Keratinocyte (primary cell): ENCODE data around the gene OR3A1. TPM values are rescaled to one million over a fixed set of nuclear protein-coding genes. Genes with fewer than 3 reads are reported as not detected.
"Not testable (repeated sequence)": the region's sequence is repeated elsewhere in the genome, so short reads cannot be mapped to it uniquely, and the experiment has no call there.

ENCODE experiments used
- DNase-seq: peaks from one replicate; pipeline ENCODE4 v3.0.0-alpha.2; 2011; ENCODE audit warnings: low read depth, missing footprints, low spot score
- FAIRE-seq: peaks from 2 replicates; lab custom pipeline; 2011; peaks lifted over from hg19 to GRCh38; lab: Jason Lieb, UNC
- H2AFZ ChIP-seq: 2 replicates; pipeline ENCODE4 v1.6.0; 2012; ENCODE audit warnings: low read length, control low read depth, inconsistent platforms; ENCODE audit not compliant: control insufficient read depth
- H3K27ac ChIP-seq: 2 replicates; pipeline ENCODE4 v1.5.1; 2011; ENCODE audit warnings: low read length; ENCODE audit not compliant: control insufficient read depth, insufficient read depth
- H3K27me3 ChIP-seq: 3 replicates; pipeline ENCODE4 v1.6.0; 2011; ENCODE audit warnings: low read length; ENCODE audit not compliant: control insufficient read depth, insufficient read depth; ENCODE audit errors: extremely low read depth
- H3K36me3 ChIP-seq, 2 experiments: 2 replicates in 1 of 2; 3 replicates in 1 of 2; pipeline ENCODE4 v1.5.1; 2011; ENCODE audit warnings: low read length in 2 of 2, mild to moderate bottlenecking in 1 of 2; ENCODE audit not compliant: control insufficient read depth in 2 of 2, insufficient read depth in 2 of 2; ENCODE audit errors: extremely low read depth in 1 of 2
- H3K4me1 ChIP-seq: 3 replicates; pipeline ENCODE4 v1.5.1; 2011; ENCODE audit warnings: low read length; ENCODE audit not compliant: control insufficient read depth, insufficient read depth; ENCODE audit errors: extremely low read depth
- H3K4me2 ChIP-seq: 3 replicates; pipeline ENCODE4 v1.6.0; 2011; ENCODE audit warnings: low read depth, low read length; ENCODE audit not compliant: control insufficient read depth, insufficient read depth; ENCODE audit errors: extremely low read depth
- H3K4me3 ChIP-seq, 3 experiments: fragments of 200-600 bp in 1 of 3; sonication (generic) in 1 of 3; 2 replicates in 2 of 3; 3 replicates in 1 of 3; pipeline ENCODE4 v1.5.1; 2011 to 2016; ENCODE audit warnings: low read length in 3 of 3, mild to moderate bottlenecking in 3 of 3, control low read depth in 2 of 3, inconsistent platforms in 1 of 3, low read depth in 1 of 3, mixed read lengths in 1 of 3, mixed run types in 1 of 3, moderate library complexity in 1 of 3; ENCODE audit not compliant: control insufficient read depth in 2 of 3, insufficient read depth in 2 of 3; ENCODE audit errors: extremely low read depth in 1 of 3
- H3K79me2 ChIP-seq: 2 replicates; pipeline ENCODE4 v1.6.0; 2012; ENCODE audit warnings: low read length; ENCODE audit not compliant: control insufficient read depth, insufficient read depth
- H3K9ac ChIP-seq: 3 replicates; pipeline ENCODE4 v1.6.0; 2011; ENCODE audit warnings: low read length; ENCODE audit not compliant: control insufficient read depth, insufficient read depth; ENCODE audit errors: extremely low read depth
- H3K9me1 ChIP-seq: 3 replicates; pipeline ENCODE4 v1.6.0; 2011; ENCODE audit warnings: low read length; ENCODE audit not compliant: control insufficient read depth, insufficient read depth; ENCODE audit errors: extremely low read depth
- H3K9me3 ChIP-seq: 2 replicates; pipeline ENCODE4 v1.5.1; 2012; ENCODE audit warnings: low read depth, low read length; ENCODE audit not compliant: control insufficient read depth
- H4K20me1 ChIP-seq: 3 replicates; pipeline ENCODE4 v1.6.0; 2011; ENCODE audit warnings: low read length; ENCODE audit not compliant: control insufficient read depth, insufficient read depth; ENCODE audit errors: extremely low read depth
- EZH2 ChIP-seq: IDR thresholded peaks from one replicate; pipeline ENCODE4 v1.6.1; 2012; ENCODE audit warnings: inconsistent platforms, mild to moderate bottlenecking, low read length, moderate library complexity
- dilution Hi-C: fragments of 300-500 bp; cut with MboI; formaldehyde crosslinking; loops from one replicate; pipeline ENCODE4 v1.7.0; 2020; ENCODE audit warnings: low sequenced_read_pairs; ENCODE audit not compliant: extremely low pct_ligation_motif_present
- polyA plus RNA-seq, 5 experiments: library from polyadenylated mRNA; depleted of rRNA in 3 of 5; stranded (reverse) in 3 of 5; stranded (forward) in 1 of 5; unstranded in 1 of 5; fragments of >200 nt; gene quantifications; 1 replicate in 1 of 5; 2 replicates in 3 of 5; 3 replicates in 1 of 5; pipeline versions ENCODE4 v1.2.1 to v1.2.3, GENCODE V29; 2011 to 2012; ENCODE audit warnings: missing spikeins in 2 of 5, low read depth in 1 of 5, low replicate concordance in 1 of 5
- TF ChIP-seq, protein P1 (sequence below), 3 experiments: IDR thresholded peaks in 1 of 3; conservative IDR thresholded peaks in 1 of 3; optimal IDR thresholded peaks in 1 of 3; 2 replicates in 2 of 3; 3 replicates in 1 of 3; pipeline versions ENCODE3 to v1.5.1; 2011; ENCODE audit warnings: low read length in 3 of 3, mild to moderate bottlenecking in 3 of 3, moderate library complexity in 2 of 3, control low read depth in 1 of 3, inconsistent platforms in 1 of 3; ENCODE audit not compliant: insufficient read depth in 2 of 3; ENCODE audit errors: extremely low read depth in 1 of 3

The OR3A1 gene
- polyA plus RNA-seq, 1 donor (not counting 4 experiments of a cell fraction or from before 2014, with no cell fraction given), result not detected

DNA sequence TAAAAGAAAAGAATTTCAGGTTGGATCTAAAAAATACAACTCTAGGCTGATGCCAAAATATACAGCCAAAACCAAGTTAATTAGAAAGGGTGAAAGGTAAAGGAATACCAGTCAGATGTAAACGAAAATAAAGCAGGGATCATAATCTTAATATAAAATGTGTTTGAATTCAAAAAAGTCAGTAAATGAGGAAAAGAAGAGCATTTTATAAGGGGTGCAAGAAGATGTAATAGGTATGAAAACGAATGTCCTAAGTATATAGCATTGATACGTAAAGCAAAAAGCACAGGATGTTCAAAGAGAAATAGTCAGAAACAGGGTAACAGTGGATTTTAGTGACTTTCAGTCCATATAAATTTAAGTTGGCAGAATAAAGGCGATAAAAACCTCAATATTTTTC, 2.5 kb downstream of the OR3A1 start:
- Histone ChIP-seq H3K4me3 (no peak overlapping the region), H4K20me1 (no peaks in the 10 kb centered on the region), H3K4me1 (no peaks in the 10 kb centered on the region), H3K27ac (no peak overlapping the region), H3K9me1 (no peaks in the 10 kb centered on the region), H3K36me3 (no peaks in the 10 kb centered on the region), H3K27me3 (no peaks in the 10 kb centered on the region), H3K4me2 (no peak overlapping the region), H3K9me3 (no peaks in the 10 kb centered on the region), H3K9ac (no peak overlapping the region), H3K79me2 (no peaks in the 10 kb centered on the region), H2AFZ (no peak overlapping the region)
- no peak for FAIRE-seq
- DNase-seq, result no peak
- dilution Hi-C loops, result no loop called here
- TF ChIP-seq, protein P1, sequence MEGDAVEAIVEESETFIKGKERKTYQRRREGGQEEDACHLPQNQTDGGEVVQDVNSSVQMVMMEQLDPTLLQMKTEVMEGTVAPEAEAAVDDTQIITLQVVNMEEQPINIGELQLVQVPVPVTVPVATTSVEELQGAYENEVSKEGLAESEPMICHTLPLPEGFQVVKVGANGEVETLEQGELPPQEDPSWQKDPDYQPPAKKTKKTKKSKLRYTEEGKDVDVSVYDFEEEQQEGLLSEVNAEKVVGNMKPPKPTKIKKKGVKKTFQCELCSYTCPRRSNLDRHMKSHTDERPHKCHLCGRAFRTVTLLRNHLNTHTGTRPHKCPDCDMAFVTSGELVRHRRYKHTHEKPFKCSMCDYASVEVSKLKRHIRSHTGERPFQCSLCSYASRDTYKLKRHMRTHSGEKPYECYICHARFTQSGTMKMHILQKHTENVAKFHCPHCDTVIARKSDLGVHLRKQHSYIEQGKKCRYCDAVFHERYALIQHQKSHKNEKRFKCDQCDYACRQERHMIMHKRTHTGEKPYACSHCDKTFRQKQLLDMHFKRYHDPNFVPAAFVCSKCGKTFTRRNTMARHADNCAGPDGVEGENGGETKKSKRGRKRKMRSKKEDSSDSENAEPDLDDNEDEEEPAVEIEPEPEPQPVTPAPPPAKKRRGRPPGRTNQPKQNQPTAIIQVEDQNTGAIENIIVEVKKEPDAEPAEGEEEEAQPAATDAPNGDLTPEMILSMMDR (optimal IDR thresholded peaks at IDR 0.05 in 1 of 3, IDR thresholded peaks at IDR 0.05 in 1 of 3, conservative IDR thresholded peaks at IDR 0.05 in 1 of 3; ENCODE audit: extremely low read depth in 1 of 3, insufficient read depth in 2 of 3, low read length in 3 of 3), result no peak
- TF ChIP-seq EZH2, result no peak

DNA sequence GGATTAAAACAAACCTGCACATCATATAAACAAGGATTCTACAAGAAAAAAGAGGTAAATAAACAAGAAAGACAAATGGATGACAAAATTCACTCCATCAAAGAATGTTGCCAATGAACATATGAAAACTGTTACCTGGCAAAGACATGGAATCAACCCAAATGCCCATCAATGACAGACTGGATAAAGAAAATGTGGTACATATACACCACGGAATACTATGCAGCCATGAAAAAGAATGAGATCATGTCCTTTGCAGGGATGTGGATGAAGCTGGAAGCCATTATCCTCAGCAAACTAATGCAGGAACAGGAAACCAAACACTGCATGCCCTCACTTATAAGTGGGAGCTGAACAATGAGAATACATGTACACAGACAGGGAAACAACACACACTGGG, 4.6 kb downstream of the OR3A1 start:
- H2AFZ ChIP-seq, H3K4me1 ChIP-seq, H3K27ac ChIP-seq, FAIRE-seq, H3K4me2 ChIP-seq, dilution Hi-C loops, H3K4me3 ChIP-seq, H3K36me3 ChIP-seq, H3K79me2 ChIP-seq, H3K9me3 ChIP-seq, DNase-seq, H3K9ac ChIP-seq, H3K9me1 ChIP-seq, H3K27me3 ChIP-seq, H4K20me1 ChIP-seq: not testable (repeated sequence)

DNA sequence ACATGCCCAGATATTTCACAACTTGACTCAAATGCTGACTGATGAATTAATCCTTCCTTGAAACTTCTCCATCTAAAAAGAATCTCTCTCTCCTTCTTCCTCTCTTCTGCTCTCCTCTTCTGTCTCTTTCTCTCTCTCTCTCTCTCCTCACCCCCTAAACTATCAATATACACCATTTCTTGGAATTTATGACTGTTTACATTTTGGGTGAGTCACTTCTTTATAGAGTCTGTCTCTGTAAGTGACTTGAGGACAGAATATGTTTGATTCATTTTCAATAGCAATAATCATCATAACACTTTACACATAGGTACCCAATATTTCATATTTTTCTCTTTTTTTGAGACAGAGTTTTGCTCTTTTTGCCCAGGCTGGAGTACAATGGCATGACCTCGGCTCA, 15.3 kb downstream of the OR3A1 start:
- no peak overlapping the region for H3K4me2 ChIP-seq
- FAIRE-seq (no peak), DNase-seq (no peak)
- no peak overlapping the region for H3K9ac ChIP-seq
- TF ChIP-seq, protein P1 (optimal IDR thresholded peaks at IDR 0.05 in 1 of 3, IDR thresholded peaks at IDR 0.05 in 1 of 3, conservative IDR thresholded peaks at IDR 0.05 in 1 of 3; ENCODE audit: extremely low read depth in 1 of 3, insufficient read depth in 2 of 3, low read length in 3 of 3), result no peak
- no peak for TF ChIP-seq EZH2
- no peaks in the 10 kb centered on the region for H4K20me1 ChIP-seq
- H3K27ac ChIP-seq, result no peak overlapping the region
- no peaks in the 10 kb centered on the region for H3K4me1 ChIP-seq
- dilution Hi-C loops, result no loop called here
- H2AFZ ChIP-seq, result no peak overlapping the region
- no peaks in the 10 kb centered on the region for H3K9me1 ChIP-seq
- H3K27me3 ChIP-seq, result no peaks in the 10 kb centered on the region
- no peak overlapping the region for H3K4me3 ChIP-seq
- no peaks in the 10 kb centered on the region for H3K79me2 ChIP-seq
- no peaks in the 10 kb centered on the region for H3K36me3 ChIP-seq
- no peaks in the 10 kb centered on the region for H3K9me3 ChIP-seq
